HepG2 (cell line): ENCODE data around the gene SH3D21. TPM values are rescaled to one million over a fixed set of nuclear protein-coding genes. Genes with fewer than 3 reads are reported as not detected.

Experiments
- ARNT ChIP-seq: fragments of 450-650 bp; IDR thresholded peaks from 2 replicates; pipeline ENCODE4 v1.6.1; 2017
- ARNTL ChIP-seq: sonication (generic); formaldehyde crosslinking; IDR thresholded peaks from 2 replicates; pipeline ENCODE4 v1.4.0; 2020; ENCODE audit warnings: mild to moderate bottlenecking, missing genetic modification reagents
- FOXK1 ChIP-seq: sonication (generic); formaldehyde crosslinking; IDR thresholded peaks from 2 replicates; pipeline ENCODE4 v1.4.0; 2020; ENCODE audit warnings: low read depth, missing genetic modification reagents, borderline replicate concordance
- REL ChIP-seq: sonication (generic); formaldehyde crosslinking; conservative IDR thresholded peaks from 2 replicates; pipeline ENCODE4 v1.8.0; 2022; ENCODE audit warnings: mild to moderate bottlenecking, missing genetic modification reagents, moderate library complexity
- ZNF317 ChIP-seq: sonication (generic); formaldehyde crosslinking; IDR thresholded peaks from 2 replicates; pipeline ENCODE4 v1.5.0; 2020; ENCODE audit warnings: mild to moderate bottlenecking, missing genetic modification reagents
- ZNF343 ChIP-seq: sonication (generic); formaldehyde crosslinking; IDR thresholded peaks from 2 replicates; pipeline ENCODE4 v1.4.0; 2020; ENCODE audit warnings: mild to moderate bottlenecking, missing genetic modification reagents
- ZNF672 ChIP-seq: sonication (generic); formaldehyde crosslinking; IDR thresholded peaks from 2 replicates; pipeline ENCODE4 v1.8.1; 2022; ENCODE audit warnings: missing genetic modification reagents
- ZNF678 ChIP-seq: sonication (generic); formaldehyde crosslinking; IDR thresholded peaks from 2 replicates; pipeline ENCODE4 v1.4.0; 2020; ENCODE audit warnings: mild to moderate bottlenecking, missing genetic modification reagents
- ZNF83 ChIP-seq: sonication (generic); formaldehyde crosslinking; IDR thresholded peaks from 2 replicates; pipeline ENCODE4 v1.4.0; 2020; ENCODE audit warnings: missing genetic modification reagents, mild to moderate bottlenecking, borderline replicate concordance
- ZSCAN22 ChIP-seq: sonication (generic); formaldehyde crosslinking; IDR thresholded peaks from 2 replicates; pipeline ENCODE4 v1.4.0; 2020; ENCODE audit warnings: mild to moderate bottlenecking, missing genetic modification reagents
- polyA plus RNA-seq, 8 experiments: library from polyadenylated mRNA; depleted of rRNA in 3 of 8; stranded (reverse) in 7 of 8; unstranded in 1 of 8; fragments of >200 nt; fragmentation: Illumina TruSeq in 4 of 8; extraction: Trizol in 4 of 8; gene quantifications; 2 replicates each; pipeline versions ENCODE4 v1.2.1 to v1.2.3, GENCODE V29; 2011 to 2016; ENCODE audit warnings: low read depth in 4 of 8, missing spikeins in 1 of 8, mixed read lengths in 1 of 8; ENCODE audit not compliant: insufficient read depth in 1 of 8
- total RNA-seq, 5 experiments: library from RNA; depleted of rRNA; stranded (reverse); fragments of >200 nt; fragmentation: Illumina TruSeq; extraction: Trizol; gene quantifications; 2 replicates each; pipeline ENCODE4 v1.2.3, GENCODE V29; 2016; ENCODE audit warnings: low read depth in 1 of 5
- TF ChIP-seq, protein P1 (sequence below): sonication (generic); formaldehyde crosslinking; conservative IDR thresholded peaks from 2 replicates; pipeline ENCODE4 v1.4.0; 2020; ENCODE audit warnings: missing genetic modification reagents
- TF ChIP-seq, protein P2 (sequence below): sonication (generic); formaldehyde crosslinking; IDR thresholded peaks from 2 replicates; pipeline ENCODE4 v1.5.1; 2020; ENCODE audit warnings: missing genetic modification reagents, mild to moderate bottlenecking, borderline replicate concordance
- TF ChIP-seq, protein P3 (sequence below): sonication (generic); formaldehyde crosslinking; IDR thresholded peaks from 2 replicates; pipeline ENCODE4 v1.5.0; 2020; ENCODE audit warnings: mild to moderate bottlenecking, missing genetic modification reagents
- TF ChIP-seq, protein P4 (sequence below), 2 experiments: sonication (generic) in 1 of 2; formaldehyde crosslinking in 1 of 2; IDR thresholded peaks; 2 replicates each; pipeline versions ENCODE4 v1.6.1 to v1.9.0; 2014 to 2022; ENCODE audit warnings: antibody characterized with exemption in 1 of 2, borderline replicate concordance in 1 of 2, inconsistent platforms in 1 of 2, low read depth in 1 of 2, missing genetic modification reagents in 1 of 2

Gene SH3D21
- total and polyA plus RNA-seq, 2 of the 13 experiments (the other 11 are each of a cell fraction or from before 2014, with no cell fraction given): 5.1 to 8.6 TPM

DNA sequence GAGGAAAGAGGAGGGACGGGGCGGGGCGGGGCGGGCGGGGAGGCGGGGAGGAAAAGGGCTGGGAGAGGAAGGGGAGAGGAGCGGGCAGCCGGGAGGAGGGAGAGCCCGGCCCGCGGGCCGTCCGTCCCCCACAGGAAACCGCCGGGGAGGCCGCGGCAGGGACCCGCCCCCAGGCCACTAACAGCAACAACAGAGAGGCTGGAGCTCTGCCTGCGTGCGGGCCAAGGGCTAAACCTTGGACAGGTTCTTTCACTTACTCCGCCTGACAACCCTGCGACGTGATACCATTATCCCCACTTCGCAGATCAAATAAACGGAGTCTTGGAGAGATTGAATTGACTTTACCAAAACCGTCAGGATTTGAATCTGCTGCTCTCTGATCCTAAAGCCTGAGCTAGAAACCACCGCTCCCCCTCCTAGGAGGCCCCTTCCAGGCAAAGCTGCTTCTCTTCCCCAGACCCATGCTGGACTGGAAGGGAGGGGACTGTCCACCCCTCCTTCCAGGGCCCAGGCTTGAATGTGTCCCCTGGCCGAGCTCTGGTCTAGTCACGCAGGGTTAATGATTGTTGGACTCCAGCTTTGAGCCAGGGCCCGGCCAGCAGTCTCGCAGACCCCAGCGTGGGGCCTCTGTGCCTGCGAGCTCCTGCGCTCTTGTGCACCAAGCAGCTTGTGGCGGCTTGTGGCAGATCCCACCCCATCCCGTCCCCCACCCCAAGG lies 17.6 kb downstream of the SH3D21 start, which contains the start of gene EVA1B (continued):
- TF ChIP-seq, protein P1, sequence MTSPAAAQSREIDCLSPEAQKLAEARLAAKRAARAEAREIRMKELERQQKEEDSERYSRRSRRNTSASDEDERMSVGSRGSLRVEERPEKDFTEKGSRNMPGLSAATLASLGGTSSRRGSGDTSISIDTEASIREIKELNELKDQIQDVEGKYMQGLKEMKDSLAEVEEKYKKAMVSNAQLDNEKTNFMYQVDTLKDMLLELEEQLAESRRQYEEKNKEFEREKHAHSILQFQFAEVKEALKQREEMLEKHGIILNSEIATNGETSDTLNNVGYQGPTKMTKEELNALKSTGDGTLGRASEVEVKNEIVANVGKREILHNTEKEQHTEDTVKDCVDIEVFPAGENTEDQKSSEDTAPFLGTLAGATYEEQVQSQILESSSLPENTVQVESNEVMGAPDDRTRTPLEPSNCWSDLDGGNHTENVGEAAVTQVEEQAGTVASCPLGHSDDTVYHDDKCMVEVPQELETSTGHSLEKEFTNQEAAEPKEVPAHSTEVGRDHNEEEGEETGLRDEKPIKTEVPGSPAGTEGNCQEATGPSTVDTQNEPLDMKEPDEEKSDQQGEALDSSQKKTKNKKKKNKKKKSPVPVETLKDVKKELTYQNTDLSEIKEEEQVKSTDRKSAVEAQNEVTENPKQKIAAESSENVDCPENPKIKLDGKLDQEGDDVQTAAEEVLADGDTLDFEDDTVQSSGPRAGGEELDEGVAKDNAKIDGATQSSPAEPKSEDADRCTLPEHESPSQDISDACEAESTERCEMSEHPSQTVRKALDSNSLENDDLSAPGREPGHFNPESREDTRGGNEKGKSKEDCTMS (CRISPR knock-in tag): no peak
- TF ChIP-seq ZNF343 (CRISPR knock-in tag) (no peak), ARNTL (peak; percentile 65; the same call in 1 of the 2 replicates), ZNF317 (CRISPR knock-in tag) (peak; percentile 47; the same call in 1 of the 2 replicates), REL (CRISPR knock-in tag) (no peak), ARNT (no peak), ZNF83 (no peak), ZNF678 (no peak), ZSCAN22 (CRISPR knock-in tag) (no peak), FOXK1 (no peak), ZNF672 (no peak)
- TF ChIP-seq, protein P2, sequence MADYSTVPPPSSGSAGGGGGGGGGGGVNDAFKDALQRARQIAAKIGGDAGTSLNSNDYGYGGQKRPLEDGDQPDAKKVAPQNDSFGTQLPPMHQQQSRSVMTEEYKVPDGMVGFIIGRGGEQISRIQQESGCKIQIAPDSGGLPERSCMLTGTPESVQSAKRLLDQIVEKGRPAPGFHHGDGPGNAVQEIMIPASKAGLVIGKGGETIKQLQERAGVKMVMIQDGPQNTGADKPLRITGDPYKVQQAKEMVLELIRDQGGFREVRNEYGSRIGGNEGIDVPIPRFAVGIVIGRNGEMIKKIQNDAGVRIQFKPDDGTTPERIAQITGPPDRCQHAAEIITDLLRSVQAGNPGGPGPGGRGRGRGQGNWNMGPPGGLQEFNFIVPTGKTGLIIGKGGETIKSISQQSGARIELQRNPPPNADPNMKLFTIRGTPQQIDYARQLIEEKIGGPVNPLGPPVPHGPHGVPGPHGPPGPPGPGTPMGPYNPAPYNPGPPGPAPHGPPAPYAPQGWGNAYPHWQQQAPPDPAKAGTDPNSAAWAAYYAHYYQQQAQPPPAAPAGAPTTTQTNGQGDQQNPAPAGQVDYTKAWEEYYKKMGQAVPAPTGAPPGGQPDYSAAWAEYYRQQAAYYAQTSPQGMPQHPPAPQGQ (CRISPR knock-in tag): no peak
- TF ChIP-seq, protein P3, sequence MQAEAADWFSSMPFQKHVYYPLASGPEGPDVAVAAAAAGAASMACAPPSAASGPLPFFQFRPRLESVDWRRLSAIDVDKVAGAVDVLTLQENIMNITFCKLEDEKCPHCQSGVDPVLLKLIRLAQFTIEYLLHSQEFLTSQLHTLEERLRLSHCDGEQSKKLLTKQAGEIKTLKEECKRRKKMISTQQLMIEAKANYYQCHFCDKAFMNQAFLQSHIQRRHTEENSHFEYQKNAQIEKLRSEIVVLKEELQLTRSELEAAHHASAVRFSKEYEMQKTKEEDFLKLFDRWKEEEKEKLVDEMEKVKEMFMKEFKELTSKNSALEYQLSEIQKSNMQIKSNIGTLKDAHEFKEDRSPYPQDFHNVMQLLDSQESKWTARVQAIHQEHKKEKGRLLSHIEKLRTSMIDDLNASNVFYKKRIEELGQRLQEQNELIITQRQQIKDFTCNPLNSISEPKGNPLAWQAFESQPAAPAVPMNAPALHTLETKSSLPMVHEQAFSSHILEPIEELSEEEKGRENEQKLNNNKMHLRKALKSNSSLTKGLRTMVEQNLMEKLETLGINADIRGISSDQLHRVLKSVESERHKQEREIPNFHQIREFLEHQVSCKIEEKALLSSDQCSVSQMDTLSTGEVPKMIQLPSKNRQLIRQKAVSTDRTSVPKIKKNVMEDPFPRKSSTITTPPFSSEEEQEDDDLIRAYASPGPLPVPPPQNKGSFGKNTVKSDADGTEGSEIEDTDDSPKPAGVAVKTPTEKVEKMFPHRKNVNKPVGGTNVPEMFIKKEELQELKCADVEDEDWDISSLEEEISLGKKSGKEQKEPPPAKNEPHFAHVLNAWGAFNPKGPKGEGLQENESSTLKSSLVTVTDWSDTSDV: no peak
- TF ChIP-seq, protein P4, sequence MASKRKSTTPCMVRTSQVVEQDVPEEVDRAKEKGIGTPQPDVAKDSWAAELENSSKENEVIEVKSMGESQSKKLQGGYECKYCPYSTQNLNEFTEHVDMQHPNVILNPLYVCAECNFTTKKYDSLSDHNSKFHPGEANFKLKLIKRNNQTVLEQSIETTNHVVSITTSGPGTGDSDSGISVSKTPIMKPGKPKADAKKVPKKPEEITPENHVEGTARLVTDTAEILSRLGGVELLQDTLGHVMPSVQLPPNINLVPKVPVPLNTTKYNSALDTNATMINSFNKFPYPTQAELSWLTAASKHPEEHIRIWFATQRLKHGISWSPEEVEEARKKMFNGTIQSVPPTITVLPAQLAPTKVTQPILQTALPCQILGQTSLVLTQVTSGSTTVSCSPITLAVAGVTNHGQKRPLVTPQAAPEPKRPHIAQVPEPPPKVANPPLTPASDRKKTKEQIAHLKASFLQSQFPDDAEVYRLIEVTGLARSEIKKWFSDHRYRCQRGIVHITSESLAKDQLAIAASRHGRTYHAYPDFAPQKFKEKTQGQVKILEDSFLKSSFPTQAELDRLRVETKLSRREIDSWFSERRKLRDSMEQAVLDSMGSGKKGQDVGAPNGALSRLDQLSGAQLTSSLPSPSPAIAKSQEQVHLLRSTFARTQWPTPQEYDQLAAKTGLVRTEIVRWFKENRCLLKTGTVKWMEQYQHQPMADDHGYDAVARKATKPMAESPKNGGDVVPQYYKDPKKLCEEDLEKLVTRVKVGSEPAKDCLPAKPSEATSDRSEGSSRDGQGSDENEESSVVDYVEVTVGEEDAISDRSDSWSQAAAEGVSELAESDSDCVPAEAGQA (IDR thresholded peaks at IDR 0.05; ENCODE audit: low read depth): no peak
- TF ChIP-seq, protein P4 (CRISPR knock-in tag; IDR thresholded peaks at IDR 0.05; ENCODE audit: borderline replicate concordance): no peak
